ENCODE measurements around the gene EDARADD. TPM values are rescaled to one million over a fixed set of nuclear protein-coding genes. Genes with fewer than 3 reads are reported as not detected.
A peak's percentile ranks its signal among the peaks of the same experiment; 100 is the strongest.

The EDARADD gene
- total and polyA plus RNA-seq, 2 of the 13 experiments (the other 11 are each of a cell fraction or from before 2014, with no cell fraction given), result 0.03 TPM; not detected in 1

DNA sequence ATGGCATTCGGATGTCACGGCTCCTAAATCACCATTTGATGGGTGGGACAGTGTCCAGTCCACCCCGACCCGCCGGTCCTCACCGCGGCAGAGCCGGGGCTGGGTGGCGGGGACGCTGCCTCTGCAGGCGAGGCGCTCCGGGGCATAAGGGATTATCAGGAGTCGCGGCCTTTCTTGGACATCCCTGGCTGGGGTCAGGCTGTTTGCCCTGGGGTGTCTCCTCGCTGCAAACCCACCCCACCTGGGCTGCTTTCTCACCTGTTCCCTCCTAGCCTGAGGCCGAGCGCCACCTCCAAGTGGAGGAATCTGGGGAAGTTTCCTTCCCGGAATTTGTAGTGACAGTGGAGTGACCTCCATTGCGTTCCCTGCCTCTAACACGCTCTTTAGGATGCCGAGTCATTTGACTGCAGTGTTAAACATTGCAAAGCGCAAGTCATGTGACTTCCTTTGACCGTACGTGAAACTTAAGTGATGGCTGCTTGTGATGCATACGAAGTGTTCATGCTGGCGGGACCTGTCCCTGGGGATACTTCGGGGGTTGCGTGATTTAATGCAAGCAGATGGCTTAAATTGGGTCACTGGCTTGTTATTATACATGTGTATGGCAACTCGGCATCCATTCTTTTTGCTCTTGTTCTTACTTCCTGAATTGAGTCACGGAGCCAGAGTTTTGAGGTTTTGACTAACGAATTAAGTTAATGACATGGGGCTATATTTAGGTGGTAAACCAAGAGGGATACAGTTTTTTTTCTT, 130.2 kb downstream of the EDARADD start (continued):
- TF ChIP-seq, protein P1, sequence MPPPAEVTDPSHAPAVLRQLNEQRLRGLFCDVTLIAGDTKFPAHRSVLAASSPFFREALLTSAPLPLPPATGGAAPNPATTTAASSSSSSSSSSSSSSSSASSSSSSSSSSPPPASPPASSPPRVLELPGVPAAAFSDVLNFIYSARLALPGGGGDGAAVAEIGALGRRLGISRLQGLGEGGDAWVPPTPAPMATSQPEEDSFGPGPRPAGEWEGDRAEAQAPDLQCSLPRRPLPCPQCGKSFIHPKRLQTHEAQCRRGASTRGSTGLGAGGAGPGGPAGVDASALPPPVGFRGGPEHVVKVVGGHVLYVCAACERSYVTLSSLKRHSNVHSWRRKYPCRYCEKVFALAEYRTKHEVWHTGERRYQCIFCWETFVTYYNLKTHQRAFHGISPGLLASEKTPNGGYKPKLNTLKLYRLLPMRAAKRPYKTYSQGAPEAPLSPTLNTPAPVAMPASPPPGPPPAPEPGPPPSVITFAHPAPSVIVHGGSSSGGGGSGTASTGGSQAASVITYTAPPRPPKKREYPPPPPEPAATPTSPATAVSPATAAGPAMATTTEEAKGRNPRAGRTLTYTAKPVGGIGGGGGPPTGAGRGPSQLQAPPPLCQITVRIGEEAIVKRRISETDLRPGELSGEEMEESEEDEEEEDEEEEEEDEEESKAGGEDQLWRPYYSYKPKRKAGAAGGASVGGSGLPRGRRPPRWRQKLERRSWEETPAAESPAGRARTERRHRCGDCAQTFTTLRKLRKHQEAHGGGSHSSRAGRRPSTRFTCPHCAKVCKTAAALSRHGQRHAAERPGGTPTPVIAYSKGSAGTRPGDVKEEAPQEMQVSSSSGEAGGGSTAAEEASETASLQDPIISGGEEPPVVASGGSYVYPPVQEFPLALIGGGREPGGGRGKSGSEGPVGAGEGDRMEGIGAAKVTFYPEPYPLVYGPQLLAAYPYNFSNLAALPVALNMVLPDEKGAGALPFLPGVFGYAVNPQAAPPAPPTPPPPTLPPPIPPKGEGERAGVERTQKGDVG (CRISPR knock-in tag; IDR thresholded peaks at IDR 0.05; ENCODE audit: borderline replicate concordance), result no peak
- TF ChIP-seq, protein P2, sequence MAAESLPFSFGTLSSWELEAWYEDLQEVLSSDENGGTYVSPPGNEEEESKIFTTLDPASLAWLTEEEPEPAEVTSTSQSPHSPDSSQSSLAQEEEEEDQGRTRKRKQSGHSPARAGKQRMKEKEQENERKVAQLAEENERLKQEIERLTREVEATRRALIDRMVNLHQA (CRISPR knock-in tag; IDR thresholded peaks at IDR 0.05), result no peak
- no peak for TF ChIP-seq NR2F1 (CRISPR knock-in tag; IDR thresholded peaks at IDR 0.05)
- no peak for TF ChIP-seq SRSF1 (optimal IDR thresholded peaks at IDR 0.05; ENCODE audit: low read depth, low read length)
- no peak for TF ChIP-seq HES4 (CRISPR knock-in tag; IDR thresholded peaks at IDR 0.05; ENCODE audit: borderline replicate concordance)
- no peak for TF ChIP-seq SIN3B (IDR thresholded peaks at IDR 0.05; ENCODE audit: low read length)
- TF ChIP-seq, protein P3, sequence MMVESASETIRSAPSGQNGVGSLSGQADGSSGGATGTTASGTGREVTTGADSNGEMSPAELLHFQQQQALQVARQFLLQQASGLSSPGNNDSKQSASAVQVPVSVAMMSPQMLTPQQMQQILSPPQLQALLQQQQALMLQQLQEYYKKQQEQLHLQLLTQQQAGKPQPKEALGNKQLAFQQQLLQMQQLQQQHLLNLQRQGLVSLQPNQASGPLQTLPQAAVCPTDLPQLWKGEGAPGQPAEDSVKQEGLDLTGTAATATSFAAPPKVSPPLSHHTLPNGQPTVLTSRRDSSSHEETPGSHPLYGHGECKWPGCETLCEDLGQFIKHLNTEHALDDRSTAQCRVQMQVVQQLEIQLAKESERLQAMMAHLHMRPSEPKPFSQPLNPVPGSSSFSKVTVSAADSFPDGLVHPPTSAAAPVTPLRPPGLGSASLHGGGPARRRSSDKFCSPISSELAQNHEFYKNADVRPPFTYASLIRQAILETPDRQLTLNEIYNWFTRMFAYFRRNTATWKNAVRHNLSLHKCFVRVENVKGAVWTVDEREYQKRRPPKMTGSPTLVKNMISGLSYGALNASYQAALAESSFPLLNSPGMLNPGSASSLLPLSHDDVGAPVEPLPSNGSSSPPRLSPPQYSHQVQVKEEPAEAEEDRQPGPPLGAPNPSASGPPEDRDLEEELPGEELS (CRISPR knock-in tag; IDR thresholded peaks at IDR 0.05), result peak; percentile 44
- no peak for TF ChIP-seq ZIK1 (CRISPR knock-in tag; IDR thresholded peaks at IDR 0.05; ENCODE audit: borderline replicate concordance, low read depth)
- TF ChIP-seq, protein P4, sequence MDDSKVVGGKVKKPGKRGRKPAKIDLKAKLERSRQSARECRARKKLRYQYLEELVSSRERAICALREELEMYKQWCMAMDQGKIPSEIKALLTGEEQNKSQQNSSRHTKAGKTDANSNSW (CRISPR knock-in tag; IDR thresholded peaks at IDR 0.05; ENCODE audit: borderline replicate concordance), result no peak
- no peak for TF ChIP-seq SRF (IDR thresholded peaks at IDR 0.05; ENCODE audit: low read depth, low read length)
- no peak for TF ChIP-seq ZNF562 (CRISPR knock-in tag; IDR thresholded peaks at IDR 0.05; ENCODE audit: borderline replicate concordance)
- no peak for TF ChIP-seq ATRX (CRISPR knock-in tag; IDR thresholded peaks at IDR 0.05; ENCODE audit: borderline replicate concordance)
- TF ChIP-seq ZFY (CRISPR knock-in tag; IDR thresholded peaks at IDR 0.05), result peak; percentile 45; the same call in 1 of the 2 replicates
- TF ChIP-seq PTBP1 (IDR thresholded peaks at IDR 0.05; ENCODE audit: low read depth, low read length, poor library complexity, severe bottlenecking), result no peak
- TF ChIP-seq, protein P5, sequence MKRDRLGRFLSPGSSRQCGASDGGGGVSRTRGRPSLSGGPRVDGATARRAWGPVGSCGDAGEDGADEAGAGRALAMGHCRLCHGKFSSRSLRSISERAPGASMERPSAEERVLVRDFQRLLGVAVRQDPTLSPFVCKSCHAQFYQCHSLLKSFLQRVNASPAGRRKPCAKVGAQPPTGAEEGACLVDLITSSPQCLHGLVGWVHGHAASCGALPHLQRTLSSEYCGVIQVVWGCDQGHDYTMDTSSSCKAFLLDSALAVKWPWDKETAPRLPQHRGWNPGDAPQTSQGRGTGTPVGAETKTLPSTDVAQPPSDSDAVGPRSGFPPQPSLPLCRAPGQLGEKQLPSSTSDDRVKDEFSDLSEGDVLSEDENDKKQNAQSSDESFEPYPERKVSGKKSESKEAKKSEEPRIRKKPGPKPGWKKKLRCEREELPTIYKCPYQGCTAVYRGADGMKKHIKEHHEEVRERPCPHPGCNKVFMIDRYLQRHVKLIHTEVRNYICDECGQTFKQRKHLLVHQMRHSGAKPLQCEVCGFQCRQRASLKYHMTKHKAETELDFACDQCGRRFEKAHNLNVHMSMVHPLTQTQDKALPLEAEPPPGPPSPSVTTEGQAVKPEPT (CRISPR knock-in tag; IDR thresholded peaks at IDR 0.05; ENCODE audit: low read depth), result no peak
- TF ChIP-seq, protein P6, sequence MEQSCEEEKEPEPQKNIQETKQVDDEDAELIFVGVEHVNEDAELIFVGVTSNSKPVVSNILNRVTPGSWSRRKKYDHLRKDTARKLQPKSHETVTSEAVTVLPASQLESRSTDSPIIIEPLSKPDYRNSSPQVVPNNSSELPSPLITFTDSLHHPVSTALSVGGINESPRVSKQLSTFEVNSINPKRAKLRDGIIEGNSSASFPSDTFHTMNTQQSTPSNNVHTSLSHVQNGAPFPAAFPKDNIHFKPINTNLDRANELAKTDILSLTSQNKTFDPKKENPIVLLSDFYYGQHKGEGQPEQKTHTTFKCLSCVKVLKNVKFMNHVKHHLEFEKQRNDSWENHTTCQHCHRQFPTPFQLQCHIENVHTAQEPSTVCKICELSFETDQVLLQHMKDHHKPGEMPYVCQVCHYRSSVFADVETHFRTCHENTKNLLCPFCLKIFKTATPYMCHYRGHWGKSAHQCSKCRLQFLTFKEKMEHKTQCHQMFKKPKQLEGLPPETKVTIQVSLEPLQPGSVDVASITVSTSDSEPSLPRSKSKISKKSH (CRISPR knock-in tag; IDR thresholded peaks at IDR 0.05; ENCODE audit: borderline replicate concordance), result no peak
- no peak for TF ChIP-seq ZNF160 (CRISPR knock-in tag; IDR thresholded peaks at IDR 0.05)

All from HepG2 (cell line).